Measurements from ENCODE around the gene EEF1B2.
"Not testable (repeated sequence)": the region's sequence is repeated elsewhere in the genome, so short reads cannot be mapped to it uniquely, and the experiment has no call there.

GRCh38 chr2:206181526-206181925 lies 21.8 kb downstream of the EEF1B2 start:
- TF ChIP-seq CTCF (conservative IDR thresholded peaks at IDR 0.05; ENCODE audit: low read length); EZH2phosphoT487 (IDR thresholded peaks at IDR 0.05; ENCODE audit: borderline replicate concordance): not testable (repeated sequence)

All from Loucy (cell line).